DOHH2 (cell line): ENCODE results near the gene WDR33.

ENCODE experiments used
- H3F3A ChIP-seq: fragments of 200-600 bp; sonication (generic), shearing (Covaris generic); 2 replicates; pipeline ENCODE4 v1.6.0; 2016; ENCODE audit warnings: antibody characterized with exemption, mild to moderate bottlenecking; ENCODE audit not compliant: control insufficient read depth, insufficient read depth
- H3K27ac ChIP-seq: fragments of 200-600 bp; sonication (generic); 2 replicates; pipeline ENCODE4 v1.5.1; 2014; ENCODE audit warnings: low read depth, mild to moderate bottlenecking, low read length, moderate library complexity
- H3K27me3 ChIP-seq: fragments of 200-600 bp; sonication (generic); 2 replicates; pipeline ENCODE4 v1.6.1; 2014; ENCODE audit warnings: mild to moderate bottlenecking, low read length, mixed read lengths; ENCODE audit not compliant: control insufficient read depth
- H3K36me3 ChIP-seq: fragments of 200-600 bp; sonication (generic); 2 replicates; pipeline ENCODE4 v1.6.1; 2014; ENCODE audit warnings: mild to moderate bottlenecking, low read length, moderate library complexity, mixed read lengths; ENCODE audit not compliant: control insufficient read depth
- H3K4me1 ChIP-seq: fragments of 200-600 bp; sonication (generic); 2 replicates; pipeline ENCODE4 v1.6.1; 2014; ENCODE audit warnings: mild to moderate bottlenecking, low read length, mixed read lengths; ENCODE audit not compliant: control insufficient read depth
- H3K4me2 ChIP-seq: fragments of 200-600 bp; sonication (generic); 2 replicates; pipeline ENCODE4 v1.6.0; 2014; ENCODE audit warnings: mild to moderate bottlenecking, low read length, moderate library complexity
- H3K4me3 ChIP-seq: fragments of 200-600 bp; sonication (generic); 2 replicates; pipeline ENCODE4 v1.5.1; 2014; ENCODE audit warnings: mild to moderate bottlenecking, low read length, mixed read lengths
- H3K79me2 ChIP-seq: fragments of 200-600 bp; sonication (generic); 2 replicates; pipeline ENCODE4 v1.6.1; 2014; ENCODE audit warnings: mild to moderate bottlenecking, low read length, mixed read lengths; ENCODE audit not compliant: control insufficient read depth
- H3K9me2 ChIP-seq: fragments of 200-600 bp; sonication (generic); replicated peaks from 2 replicates; pipeline ENCODE4 v1.6.1; 2014; ENCODE audit warnings: mild to moderate bottlenecking, low read length, mixed read lengths; ENCODE audit not compliant: control insufficient read depth
- H3K9me3 ChIP-seq: fragments of 200-600 bp; sonication (generic); 2 replicates; pipeline ENCODE4 v1.6.1; 2014; ENCODE audit warnings: antibody characterized with exemption, low read length, mixed read lengths; ENCODE audit not compliant: control insufficient read depth, insufficient read depth
- H4K20me1 ChIP-seq: fragments of 200-600 bp; sonication (generic); 2 replicates; pipeline ENCODE4 v1.6.0; 2014; ENCODE audit warnings: low read depth, mild to moderate bottlenecking, antibody characterized with exemption, low read length, moderate library complexity; ENCODE audit not compliant: control insufficient read depth, insufficient read depth
- EZH2phosphoT487 ChIP-seq: fragments of 200-600 bp; sonication (generic); IDR thresholded peaks from 2 replicates; pipeline ENCODE4 v1.6.1; 2017; ENCODE audit warnings: borderline replicate concordance, mild to moderate bottlenecking, antibody characterized with exemption, low read length, moderate library complexity, mixed read lengths
- TF ChIP-seq, protein P1 (sequence below): fragments of 200-600 bp; sonication (generic); IDR thresholded peaks from one replicate; pipeline ENCODE4 v1.5.1; 2014; ENCODE audit warnings: antibody characterized with exemption, mild to moderate bottlenecking, low read depth, low read length; ENCODE audit not compliant: poor library complexity, severe bottlenecking

Gene WDR33

DNA sequence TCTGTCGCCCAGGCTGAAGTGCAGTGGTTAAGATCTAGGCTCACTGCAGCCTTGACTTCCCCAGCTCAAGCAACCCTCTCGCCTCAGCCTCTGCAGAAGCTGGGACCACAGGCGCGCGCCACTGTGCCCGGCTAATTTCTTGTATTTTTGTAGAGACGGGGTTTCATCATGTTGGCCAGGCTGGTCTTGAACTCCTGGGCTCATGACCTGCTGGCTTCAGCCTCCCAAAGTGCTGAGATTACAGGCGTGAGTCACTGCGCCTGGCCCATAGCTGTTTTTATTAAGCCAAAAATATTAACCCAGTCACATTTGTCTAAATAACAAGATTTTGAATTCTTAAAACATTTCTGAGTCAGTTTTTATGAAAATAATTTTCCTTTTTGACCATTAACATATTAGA lies 116.0 kb downstream of the WDR33 start:
- no peaks in the 10 kb centered on the region for H3K79me2 ChIP-seq
- TF ChIP-seq, protein P1, sequence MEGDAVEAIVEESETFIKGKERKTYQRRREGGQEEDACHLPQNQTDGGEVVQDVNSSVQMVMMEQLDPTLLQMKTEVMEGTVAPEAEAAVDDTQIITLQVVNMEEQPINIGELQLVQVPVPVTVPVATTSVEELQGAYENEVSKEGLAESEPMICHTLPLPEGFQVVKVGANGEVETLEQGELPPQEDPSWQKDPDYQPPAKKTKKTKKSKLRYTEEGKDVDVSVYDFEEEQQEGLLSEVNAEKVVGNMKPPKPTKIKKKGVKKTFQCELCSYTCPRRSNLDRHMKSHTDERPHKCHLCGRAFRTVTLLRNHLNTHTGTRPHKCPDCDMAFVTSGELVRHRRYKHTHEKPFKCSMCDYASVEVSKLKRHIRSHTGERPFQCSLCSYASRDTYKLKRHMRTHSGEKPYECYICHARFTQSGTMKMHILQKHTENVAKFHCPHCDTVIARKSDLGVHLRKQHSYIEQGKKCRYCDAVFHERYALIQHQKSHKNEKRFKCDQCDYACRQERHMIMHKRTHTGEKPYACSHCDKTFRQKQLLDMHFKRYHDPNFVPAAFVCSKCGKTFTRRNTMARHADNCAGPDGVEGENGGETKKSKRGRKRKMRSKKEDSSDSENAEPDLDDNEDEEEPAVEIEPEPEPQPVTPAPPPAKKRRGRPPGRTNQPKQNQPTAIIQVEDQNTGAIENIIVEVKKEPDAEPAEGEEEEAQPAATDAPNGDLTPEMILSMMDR: no peak
- no peak for TF ChIP-seq EZH2phosphoT487
- H3K4me2 ChIP-seq: no peak overlapping the region
- H3K4me1 ChIP-seq: peaks cover 3% of the 10 kb centered on the region; the same call in 1 of the 2 replicates
- peaks cover 13% of the 10 kb centered on the region for H3K9me3 ChIP-seq
- no peaks in the 10 kb centered on the region for H3K9me2 ChIP-seq
- H3K27ac ChIP-seq: no peak overlapping the region
- H3K36me3 ChIP-seq: no peaks in the 10 kb centered on the region
- no peak overlapping the region for H3K4me3 ChIP-seq
- H3F3A ChIP-seq: no peaks in the 10 kb centered on the region
- H3K27me3 ChIP-seq: no peaks in the 10 kb centered on the region
- H4K20me1 ChIP-seq: no peaks in the 10 kb centered on the region

DNA sequence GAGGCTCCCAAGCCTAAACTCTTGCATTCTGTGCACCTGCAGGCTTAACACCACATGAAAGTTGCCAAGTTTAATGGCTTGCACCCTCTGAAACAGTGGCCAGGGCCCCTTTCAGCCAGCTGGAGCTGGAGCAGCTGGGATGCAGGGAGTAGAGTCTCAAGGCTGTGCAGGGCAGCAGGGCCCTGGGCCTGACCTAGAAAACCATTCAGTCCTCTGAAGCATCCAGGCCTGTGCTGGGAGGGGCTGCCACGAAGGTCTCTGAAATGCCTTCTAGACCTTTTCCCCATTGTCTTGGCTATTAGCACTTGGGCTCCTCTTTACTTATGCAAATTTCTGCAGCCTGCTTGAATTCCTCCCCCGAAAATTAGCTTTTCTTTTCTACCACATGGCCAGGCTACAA lies 120.3 kb downstream of the WDR33 start:
- no peaks in the 10 kb centered on the region for H3K79me2 ChIP-seq
- H3K4me1 ChIP-seq: peaks cover 3% of the 10 kb centered on the region; the same call in 1 of the 2 replicates
- no peak overlapping the region for H3K4me3 ChIP-seq
- H4K20me1 ChIP-seq: no peaks in the 10 kb centered on the region
- H3K9me2 ChIP-seq: no peaks in the 10 kb centered on the region
- no peaks in the 10 kb centered on the region for H3K36me3 ChIP-seq
- TF ChIP-seq EZH2phosphoT487: no peak
- TF ChIP-seq, protein P1: no peak
- H3K9me3 ChIP-seq: peaks cover 21% of the 10 kb centered on the region
- H3K4me2 ChIP-seq: no peak overlapping the region
- no peak overlapping the region for H3K27ac ChIP-seq
- H3F3A ChIP-seq: no peaks in the 10 kb centered on the region
- H3K27me3 ChIP-seq: peaks cover 3% of the 10 kb centered on the region; the same call in 1 of the 2 replicates

GRCh38 chr2:127688405-127688804 lies 122.6 kb downstream of the WDR33 start:
- Histone ChIP-seq H3K9me2 (no peaks in the 10 kb centered on the region), H3K36me3 (no peaks in the 10 kb centered on the region), H3K79me2 (no peaks in the 10 kb centered on the region), H4K20me1 (no peaks in the 10 kb centered on the region), H3K27ac (no peak overlapping the region), H3K9me3 (peaks cover 21% of the 10 kb centered on the region), H3K4me1 (no peaks in the 10 kb centered on the region), H3F3A (no peaks in the 10 kb centered on the region), H3K4me3 (no peak overlapping the region), H3K4me2 (no peak overlapping the region), H3K27me3 (peaks cover 3% of the 10 kb centered on the region; the same call in 1 of the 2 replicates)
- TF ChIP-seq, protein P1: no peak
- TF ChIP-seq EZH2phosphoT487: no peak
